Measurements from ENCODE around the gene PGP. TPM values are rescaled to one million over a fixed set of nuclear protein-coding genes. Genes with fewer than 3 reads are reported as not detected.

PGP gene
- total and polyA plus RNA-seq, 2 of the 4 experiments (the other 2 are of a cell fraction): 4.1 to 9.4 TPM

DNA sequence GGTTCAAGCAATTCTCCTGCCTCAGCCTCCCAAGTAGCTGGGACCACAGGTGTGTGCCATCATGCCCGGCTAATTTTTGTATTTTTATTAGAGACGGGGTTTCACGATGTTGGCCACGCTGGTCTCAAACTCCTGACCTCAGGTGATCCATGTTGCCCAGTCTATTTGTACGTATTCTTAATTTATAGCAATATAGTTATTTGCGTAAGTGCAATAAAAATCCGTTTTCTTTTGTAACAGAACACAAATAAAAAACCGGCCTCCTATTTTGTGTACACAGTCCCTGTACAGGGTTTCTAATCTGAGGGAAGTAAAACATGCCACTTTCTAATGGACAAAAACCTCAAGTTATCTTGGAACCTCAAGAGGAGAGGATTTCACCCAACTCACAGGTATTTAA lies 45.6 kb upstream of the PGP start:
- no peak overlapping the region for H3K23ac ChIP-seq (ENCODE audit: low read depth, low read length)
- H4K5ac ChIP-seq (ENCODE audit: low read depth, low read length): no peak overlapping the region
- H2BK5ac ChIP-seq (ENCODE audit: low read depth, low read length, poor library complexity, severe bottlenecking): no peak overlapping the region
- in situ Hi-C loops (cut with MboI; ENCODE audit: low sequenced_read_pairs): no loop called here
- H3K36me3 ChIP-seq (ENCODE audit: control insufficient read depth, insufficient read depth, low read length): peaks cover 60% of the 10 kb centered on the region
- H3K4me3 ChIP-seq (ENCODE audit: insufficient read depth, low read depth, low read length): no peak overlapping the region
- H2AK5ac ChIP-seq (ENCODE audit: low read depth, low read length): no peak overlapping the region
- no peak overlapping the region for H2AK9ac ChIP-seq (replicated peaks; ENCODE audit: low read depth, low read length, poor library complexity)
- no peak overlapping the region for H3K9ac ChIP-seq (ENCODE audit: low read depth, low read length)
- ATAC-seq (ENCODE audit: low read depth) (no peak), DNase-seq (no peak)
- ChIA-PET POLR2A (ENCODE audit: unreplicated experiment) (no interaction called here), CTCF (interaction anchor here (1.1 kb wide), 1 partner anchor 9 kb away, joined by 4 read pairs; the partner anchor contains the start of gene ECI1)
- no peak overlapping the region for H3K56ac ChIP-seq (ENCODE audit: extremely low read depth, insufficient read depth, low read length)
- H2BK120ac ChIP-seq (ENCODE audit: low read depth, low read length): no peak overlapping the region
- no peak overlapping the region for H2BK15ac ChIP-seq (ENCODE audit: low read depth, low read length)
- H3K27ac ChIP-seq (ENCODE audit: insufficient read depth, low read length): no peak overlapping the region
- peaks cover 24 to 54% of the 10 kb centered on the region in 2 experiments for H3K79me1 ChIP-seq (ENCODE audit: low read depth in 1 of 2, low read length in 2 of 2)
- no peak overlapping the region for H4K91ac ChIP-seq (ENCODE audit: insufficient read depth, low read depth, low read length)
- peaks cover 3% of the 10 kb centered on the region for H3K9me1 ChIP-seq (ENCODE audit: insufficient read depth, low read length)
- no peaks in the 10 kb centered on the region for H3K9me3 ChIP-seq (ENCODE audit: control insufficient read depth, insufficient read depth, low read length)
- TF ChIP-seq MXI1 (IDR thresholded peaks at IDR 0.05; ENCODE audit: borderline replicate concordance, low read depth, low read length) (no peak), BHLHE40 (IDR thresholded peaks at IDR 0.05; ENCODE audit: low read depth, low read length) (no peak), CEBPB (IDR thresholded peaks at IDR 0.05; ENCODE audit: low read depth, low read length) (no peak), MAZ (IDR thresholded peaks at IDR 0.05; ENCODE audit: borderline replicate concordance, low read depth, low read length) (no peak), RFX5 (IDR thresholded peaks at IDR 0.05; ENCODE audit: low read depth, low read length) (no peak), POLR2A (IDR thresholded peaks at IDR 0.05; ENCODE audit: low read depth, low read length) (no peak), CTCF (conservative IDR thresholded peaks at IDR 0.05; ENCODE audit: low read depth, low read length) (no peak), SMC3 (IDR thresholded peaks at IDR 0.05; ENCODE audit: low read depth, low read length) (no peak), CHD1 (IDR thresholded peaks at IDR 0.05; ENCODE audit: low read depth, low read length) (no peak), FOS (IDR thresholded peaks at IDR 0.05; ENCODE audit: low read depth, low read length) (no peak), RAD21 (IDR thresholded peaks at IDR 0.05; ENCODE audit: low read length) (no peak), RCOR1 (IDR thresholded peaks at IDR 0.05; ENCODE audit: insufficient replicate concordance, low read length) (no peak)
- H3K27me3 ChIP-seq (ENCODE audit: control insufficient read depth, insufficient read depth, low read length): no peaks in the 10 kb centered on the region
- no peak overlapping the region for H4K8ac ChIP-seq (ENCODE audit: low read depth in 2 of 2, low read length in 2 of 2)
- H3K18ac ChIP-seq (ENCODE audit: low read depth, low read length): no peak overlapping the region
- H3K4me1 ChIP-seq (ENCODE audit: control insufficient read depth, insufficient read depth, low read length): no peaks in the 10 kb centered on the region
- dilution Hi-C loops (cut with HindIII; ENCODE audit: low sequenced_read_pairs, unreplicated experiment): no loop called here
- peaks cover 47% of the 10 kb centered on the region for H4K20me1 ChIP-seq (ENCODE audit: insufficient read depth, low read length)
- whole genome bisulfite sequencing, 2 experiments (ENCODE audit: extremely low coverage in 2 of 2, insufficient read length in 1 of 2): no CpG with 5 or more reads among the region's 8 CpGs
- no peak overlapping the region for H3K4ac ChIP-seq (ENCODE audit: low read depth, low read length)
- intact Hi-C loops (cut with micrococcal nuclease): no loop called here
- no peak overlapping the region for H2BK20ac ChIP-seq (ENCODE audit: low read depth, low read length)
- H2AFZ ChIP-seq (replicated peaks; ENCODE audit: low read length, poor library complexity): no peak overlapping the region
- H3K4me2 ChIP-seq (ENCODE audit: low read depth, low read length): no peak overlapping the region
- no peak overlapping the region for H3K14ac ChIP-seq (replicated peaks; ENCODE audit: low read depth, low read length)
- no TSS peak for BruUV-seq (replicated peaks)
